NCI-H510A (cell line): Measurements from ENCODE around the gene ACRBP.
"Not testable (repeated sequence)": the region's sequence is repeated elsewhere in the genome, so short reads cannot be mapped to it uniquely, and the experiment has no call there.

ENCODE experiments used
- DNase-seq: peaks from one replicate; lab custom pipeline; 2025; lab: John Stamatoyannopoulos, UW

Gene ACRBP

GRCh38 chr12:6614513-6615172 is 32.6 kb downstream of the ACRBP start:
- no peak for DNase-seq

GRCh38 chr12:6613776-6614512 is 33.3 kb downstream of the ACRBP start:
- DNase-seq: peak; percentile 90

- DNase-seq: peak; percentile 77
Measured at GRCh38 chr12:6613015-6613775, 34.0 kb downstream of the ACRBP start.

GRCh38 chr12:6612652-6613014 is 34.6 kb downstream of the ACRBP start:
- no peak for DNase-seq

- no peak for DNase-seq
Measured at GRCh38 chr12:6612247-6612646, 35.0 kb downstream of the ACRBP start.

- DNase-seq: no peak
Measured at GRCh38 chr12:6608592-6609281, 38.5 kb downstream of the ACRBP start.

- DNase-seq: peak; percentile 77
Measured at GRCh38 chr12:6607751-6608591, 39.3 kb downstream of the ACRBP start.

GRCh38 chr12:6606331-6607131 is 40.7 kb downstream of the ACRBP start:
- no peak for DNase-seq

GRCh38 chr12:6605421-6606330 is 41.6 kb downstream of the ACRBP start:
- no peak for DNase-seq

- no peak for DNase-seq
Measured at GRCh38 chr12:6604259-6605029, 42.8 kb downstream of the ACRBP start.

GRCh38 chr12:6603095-6603567 is 44.1 kb downstream of the ACRBP start:
- DNase-seq: peak; percentile 28

- DNase-seq: no peak
Measured at GRCh38 chr12:6602526-6602925, 44.7 kb downstream of the ACRBP start.

- not testable (repeated sequence) for DNase-seq
Measured at GRCh38 chr12:6595673-6596072, 51.6 kb downstream of the ACRBP start.

GRCh38 chr12:6592087-6592486 is 55.1 kb downstream of the ACRBP start:
- no peak for DNase-seq
